MCF 10A (cell line): ENCODE measurements around the gene CSNK1A1. TPM values are rescaled to one million over a fixed set of nuclear protein-coding genes. Genes with fewer than 3 reads are reported as not detected.

Experiments used
- BruUV-seq: library from RNA; stranded (reverse); fragments of 400-500 nt; replicated peaks from 2 replicates; lab custom pipeline; 2021; lab: Mats Ljungman, UMichigan
- CTCF ChIA-PET: fragments of 300-600 bp; sonication (Branson Sonifier 250); formaldehyde crosslinking; extraction: SDS; loops from one replicate; lab custom pipeline; 2021; ENCODE audit warnings: antibody characterized with exemption, inconsistent platforms; lab: Yijun Ruan, JAX
- POLR2A ChIA-PET: fragments of 300-600, 350-650 bp; sonication (Branson Sonifier 250); formaldehyde crosslinking; extraction: SDS; loops from one replicate; lab custom pipeline; 2020; ENCODE audit warnings: antibody characterized with exemption, inconsistent platforms; lab: Yijun Ruan, JAX
- DNase-seq: peaks from one replicate; pipeline ENCODE4 v3.0.0-alpha.2; 2018; ENCODE audit not compliant: unreplicated experiment
- H3K27ac Mint-ChIP-seq: one replicate; pipeline ENCODE4 v1.8.0; 2022; ENCODE audit warnings: mild to moderate bottlenecking, low read depth, mixed read lengths; ENCODE audit not compliant: unreplicated experiment
- H3K27me3 Mint-ChIP-seq: one replicate; pipeline ENCODE4 v1.8.0; 2022; ENCODE audit warnings: mixed read lengths; ENCODE audit not compliant: insufficient read depth, unreplicated experiment
- H3K36me3 Mint-ChIP-seq: one replicate; pipeline ENCODE4 v1.8.0; 2022; ENCODE audit warnings: mild to moderate bottlenecking, moderate library complexity, mixed read lengths; ENCODE audit not compliant: insufficient read depth, unreplicated experiment
- H3K4me1 Mint-ChIP-seq: one replicate; pipeline ENCODE4 v1.8.0; 2022; ENCODE audit warnings: mixed read lengths; ENCODE audit not compliant: insufficient read depth, unreplicated experiment
- H3K4me3 Mint-ChIP-seq: one replicate; pipeline ENCODE4 v1.8.0; 2022; ENCODE audit warnings: mild to moderate bottlenecking, moderate library complexity, mixed read lengths; ENCODE audit not compliant: unreplicated experiment
- H3K9me3 Mint-ChIP-seq: one replicate; pipeline ENCODE4 v1.8.0; 2022; ENCODE audit warnings: mixed read lengths; ENCODE audit not compliant: unreplicated experiment
- CTCF ChIP-seq: fragments of 200-600 bp; IDR thresholded peaks from one replicate; pipeline ENCODE4 v1.8.0; 2022; ENCODE audit warnings: antibody characterized with exemption, mild to moderate bottlenecking; ENCODE audit not compliant: unreplicated experiment
- intact Hi-C: fragments of 100-400 bp; cut with micrococcal nuclease; formaldehyde crosslinking; loops from 2 replicates; pipeline ENCODE4 v1.14.1; 2022
- total RNA-seq: library from RNA; stranded (reverse); gene quantifications from 2 replicates; pipeline ENCODE4 v1.2.3, GENCODE V29; 2022

CSNK1A1 gene
- total RNA-seq, 1 experiment from 2014 or later, result 744 TPM

- H3K4me1 Mint-ChIP-seq, result peaks cover 23% of the 10 kb centered on the region
- H3K4me3 Mint-ChIP-seq, result no peak overlapping the region
- H3K36me3 Mint-ChIP-seq, result no peaks in the 10 kb centered on the region
- no peak for DNase-seq
- ChIA-PET CTCF (interaction anchor here (0.6 to 2.8 kb wide), 16 partner anchors 8 to 493 kb away, joined by 3 to 10 read pairs (median 4); partner anchors contain the start of gene CSNK1A1), POLR2A (interaction anchor here (0.7 to 30.8 kb wide), 5 partner anchors 8 to 96 kb away, joined by 3 to 1058 read pairs (median 5); no protein-coding TSS in a partner anchor)
- H3K27ac Mint-ChIP-seq, result no peak overlapping the region
- no TSS peak for BruUV-seq
- intact Hi-C loops, result no loop called here
- no peaks in the 10 kb centered on the region for H3K27me3 Mint-ChIP-seq
- TF ChIP-seq CTCF, result no peak
- no peaks in the 10 kb centered on the region for H3K9me3 Mint-ChIP-seq
Observed at GRCh38 chr5:149453618-149454415, 97.4 kb downstream of the CSNK1A1 start.

- H3K36me3 Mint-ChIP-seq, result no peaks in the 10 kb centered on the region
- peak; percentile 80 for DNase-seq
- H3K27ac Mint-ChIP-seq, result no peak overlapping the region
- no TSS peak for BruUV-seq
- no peaks in the 10 kb centered on the region for H3K27me3 Mint-ChIP-seq
- peaks cover 31% of the 10 kb centered on the region for H3K4me1 Mint-ChIP-seq
- no peak overlapping the region for H3K4me3 Mint-ChIP-seq
- intact Hi-C loops, result no loop called here
- CTCF ChIA-PET, result interaction anchor here (0.6 to 1.9 kb wide), 9 partner anchors 9 to 123 kb away, joined by 3 to 10 read pairs (median 4); no protein-coding TSS in a partner anchor
- H3K9me3 Mint-ChIP-seq, result no peaks in the 10 kb centered on the region
- TF ChIP-seq CTCF, result no peak
- POLR2A ChIA-PET, result interaction anchor here (0.9 to 30.8 kb wide), 5 partner anchors 11 to 98 kb away, joined by 3 to 1058 read pairs (median 4); partner anchors contain the start of gene CSNK1A1
Observed at GRCh38 chr5:149452665-149453617, 98.3 kb downstream of the CSNK1A1 start.

DNA sequence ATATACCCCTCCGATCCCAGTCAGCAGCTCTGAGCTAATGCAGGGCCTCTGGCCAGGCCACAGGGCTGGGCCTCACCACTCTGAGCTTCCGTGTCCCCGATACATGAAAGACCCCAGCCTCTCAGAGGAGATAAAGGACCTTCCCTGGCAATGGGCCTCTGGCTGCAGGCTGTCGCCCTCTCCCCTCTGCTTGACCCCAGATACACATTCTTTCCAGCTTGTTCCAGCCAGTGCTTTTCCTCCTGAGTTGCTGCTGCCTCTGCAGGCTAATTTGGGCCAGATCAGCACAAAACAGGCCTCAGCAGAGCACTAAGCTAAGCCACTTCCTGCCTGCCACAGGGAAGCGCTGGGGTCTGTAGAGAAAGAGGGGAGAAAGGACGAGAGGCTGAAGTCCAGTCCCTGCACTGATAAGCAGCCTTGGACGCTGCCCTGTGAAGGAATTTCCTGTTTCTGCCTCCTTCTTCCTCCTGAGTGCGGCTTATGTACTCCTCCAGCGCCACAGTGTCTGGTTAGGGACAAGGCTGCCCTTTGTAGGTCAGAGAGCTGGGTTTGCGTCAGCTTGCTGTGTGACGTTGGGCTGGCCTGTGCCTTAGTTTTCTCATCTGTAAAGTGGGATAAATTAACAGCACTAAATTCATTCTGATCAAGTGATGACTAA is 99.1 kb downstream of the CSNK1A1 start:
- Mint-ChIP-seq H3K4me3 (no peak overlapping the region), H3K4me1 (peaks cover 39% of the 10 kb centered on the region), H3K9me3 (no peaks in the 10 kb centered on the region), H3K27me3 (no peaks in the 10 kb centered on the region), H3K27ac (no peak overlapping the region), H3K36me3 (no peaks in the 10 kb centered on the region)
- CTCF ChIA-PET, result interaction anchor here (0.6 to 1.7 kb wide), 8 partner anchors 9 to 124 kb away, joined by 3 to 6 read pairs (median 4); no protein-coding TSS in a partner anchor
- POLR2A ChIA-PET, result interaction anchor here (0.9 to 30.8 kb wide), 3 partner anchors 12 to 99 kb away, joined by 3 to 1058 read pairs (median 4); partner anchors contain the start of gene CSNK1A1
- DNase-seq, result no peak
- no TSS peak for BruUV-seq
- no peak for TF ChIP-seq CTCF
- intact Hi-C loops, result no loop called here
